Liver (tissue), 3 donors: ENCODE measurements around the gene ZNF165.

ENCODE experiments used
- CTCF ChIP-seq: fragments of 150-350 bp; IDR thresholded peaks from 2 replicates; pipeline ENCODE4 v1.5.1; 2017; ENCODE audit warnings: improper control_type of control experiment, low read depth, low read length; ENCODE audit not compliant: missing input control
- EGR1 ChIP-seq, 2 donors: IDR thresholded peaks; 2 replicates each; pipeline ENCODE4 v1.6.1; 2016 to 2018; ENCODE audit warnings: antibody characterized with exemption in 2 of 2, low read depth in 2 of 2
- donor health status: healthy.
- donor health status: healthy.

- TF ChIP-seq CTCF (no peak), EGR1 (IDR thresholded peaks at IDR 0.05; ENCODE audit: low read depth in 2 of 2) (no peak)
Observed at GRCh38 chr6:28107506-28107905, 27.1 kb downstream of the ZNF165 start.
